NCI-H146 (cell line): Measurements from ENCODE around the gene NR3C1.

Experiments used
- DNase-seq: peaks from one replicate; lab custom pipeline; 2025; lab: John Stamatoyannopoulos, UW

NR3C1 gene

GRCh38 chr5:143426437-143426991, 23.0 kb upstream of the NR3C1 start:
- DNase-seq, result no peak

- no peak for DNase-seq
These were observed 22.3 kb upstream of the NR3C1 start for GRCh38 chr5:143425835-143426234.

GRCh38 chr5:143418140-143418866, 14.8 kb upstream of the NR3C1 start:
- no peak for DNase-seq

GRCh38 chr5:143417503-143418139, 14.1 kb upstream of the NR3C1 start:
- no peak for DNase-seq

GRCh38 chr5:143416411-143416810, 12.9 kb upstream of the NR3C1 start:
- no peak for DNase-seq

GRCh38 chr5:143413958-143414669, 10.6 kb upstream of the NR3C1 start:
- DNase-seq, result no peak

- DNase-seq, result no peak
These were observed 9.3 kb upstream of the NR3C1 start for GRCh38 chr5:143412661-143413342.

- no peak for DNase-seq
These were observed 6.4 kb upstream of the NR3C1 start for GRCh38 chr5:143409926-143410325.

- no peak for DNase-seq
These were observed 2.9 kb upstream of the NR3C1 start for GRCh38 chr5:143406408-143406807.

GRCh38 chr5:143405849-143406098, 2.3 kb upstream of the NR3C1 start:
- no peak for DNase-seq

- DNase-seq, result peak; percentile 87
These were observed 1.8 kb upstream of the NR3C1 start for GRCh38 chr5:143405063-143405848.

GRCh38 chr5:143404416-143405062, 1.1 kb upstream of the NR3C1 start:
- peak; percentile 74 for DNase-seq

GRCh38 chr5:143403334-143403592, 223 bp downstream of the NR3C1 start:
- DNase-seq, result peak; percentile 61

- peak; percentile 61 for DNase-seq
These were observed 743 bp downstream of the NR3C1 start for GRCh38 chr5:143402553-143403333.

GRCh38 chr5:143402017-143402552, 1.4 kb downstream of the NR3C1 start:
- no peak for DNase-seq

- DNase-seq, result no peak
These were observed 2.1 kb downstream of the NR3C1 start for GRCh38 chr5:143401227-143402016.

- DNase-seq, result peak; percentile 33
These were observed 2.8 kb downstream of the NR3C1 start for GRCh38 chr5:143400541-143401226.

GRCh38 chr5:143399616-143400540, 3.6 kb downstream of the NR3C1 start:
- no peak for DNase-seq
